PC-9 (cell line): Measurements from ENCODE around the gene TSHZ2.

Source experiments
- EZH2 ChIP-seq: fragments of 200-600 bp; sonication (generic); IDR thresholded peaks from 2 replicates; pipeline ENCODE4 v1.8.0; 2017; ENCODE audit warnings: antibody characterized with exemption, low read depth
- TF ChIP-seq, protein P1 (sequence below): fragments of 200-600 bp; sonication (generic); conservative IDR thresholded peaks from 2 replicates; pipeline ENCODE4 v1.6.1; 2017; ENCODE audit warnings: mixed run types, antibody characterized with exemption, mild to moderate bottlenecking, moderate library complexity

DNA sequence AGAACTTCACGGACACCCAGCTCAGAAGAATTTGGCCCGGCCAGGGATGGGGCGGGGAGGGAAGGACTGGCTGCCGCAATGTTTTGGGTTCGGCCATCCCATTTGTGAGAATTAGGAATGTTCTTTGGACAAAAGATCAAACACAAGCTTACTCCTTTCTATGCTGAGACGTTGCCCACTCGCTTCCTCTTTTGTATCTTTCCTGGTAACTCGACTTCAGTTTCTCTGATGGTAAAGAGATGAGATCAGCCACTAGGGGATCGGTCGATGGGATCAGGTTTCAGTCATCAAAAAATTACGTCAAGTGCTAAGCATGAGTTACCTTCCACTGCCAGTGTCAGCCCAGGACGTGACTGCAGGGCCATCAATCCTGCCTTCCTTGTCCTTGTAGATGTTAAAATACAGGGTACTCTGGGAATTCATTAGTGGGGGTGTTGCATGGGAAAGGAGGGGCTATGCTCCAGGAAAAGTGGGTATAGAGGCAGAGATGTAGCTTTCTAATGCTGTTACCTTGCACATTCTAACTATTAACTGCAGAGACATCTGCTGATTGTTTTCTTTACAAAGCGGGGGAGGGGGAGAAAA lies 190.2 kb downstream of the TSHZ2 start:
- TF ChIP-seq, protein P1, sequence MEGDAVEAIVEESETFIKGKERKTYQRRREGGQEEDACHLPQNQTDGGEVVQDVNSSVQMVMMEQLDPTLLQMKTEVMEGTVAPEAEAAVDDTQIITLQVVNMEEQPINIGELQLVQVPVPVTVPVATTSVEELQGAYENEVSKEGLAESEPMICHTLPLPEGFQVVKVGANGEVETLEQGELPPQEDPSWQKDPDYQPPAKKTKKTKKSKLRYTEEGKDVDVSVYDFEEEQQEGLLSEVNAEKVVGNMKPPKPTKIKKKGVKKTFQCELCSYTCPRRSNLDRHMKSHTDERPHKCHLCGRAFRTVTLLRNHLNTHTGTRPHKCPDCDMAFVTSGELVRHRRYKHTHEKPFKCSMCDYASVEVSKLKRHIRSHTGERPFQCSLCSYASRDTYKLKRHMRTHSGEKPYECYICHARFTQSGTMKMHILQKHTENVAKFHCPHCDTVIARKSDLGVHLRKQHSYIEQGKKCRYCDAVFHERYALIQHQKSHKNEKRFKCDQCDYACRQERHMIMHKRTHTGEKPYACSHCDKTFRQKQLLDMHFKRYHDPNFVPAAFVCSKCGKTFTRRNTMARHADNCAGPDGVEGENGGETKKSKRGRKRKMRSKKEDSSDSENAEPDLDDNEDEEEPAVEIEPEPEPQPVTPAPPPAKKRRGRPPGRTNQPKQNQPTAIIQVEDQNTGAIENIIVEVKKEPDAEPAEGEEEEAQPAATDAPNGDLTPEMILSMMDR = no peak; the same call in 1 of the 2 replicates
- TF ChIP-seq EZH2 = no peak
